Peyer's patch (tissue), 4 donors: ENCODE measurements around the gene DCBLD2.

Source experiments
- POLR2A ChIP-seq, 2 donors: fragments of 450-650 bp; IDR thresholded peaks; one replicate each; pipeline ENCODE4 v1.5.1; 2017; ENCODE audit warnings: antibody characterized with exemption in 2 of 2, mild to moderate bottlenecking in 2 of 2, moderate library complexity in 2 of 2
- TF ChIP-seq, protein P1 (sequence below), 6 experiments: fragments of 450-650 bp in 4 of 6; fragments of 200-600 bp in 2 of 6; sonication (generic) in 1 of 6; IDR thresholded peaks; one replicate each; pipeline ENCODE4 v1.5.1; 2017 to 2019; ENCODE audit warnings: antibody characterized with exemption in 6 of 6, mild to moderate bottlenecking in 3 of 6, moderate library complexity in 1 of 6

DNA sequence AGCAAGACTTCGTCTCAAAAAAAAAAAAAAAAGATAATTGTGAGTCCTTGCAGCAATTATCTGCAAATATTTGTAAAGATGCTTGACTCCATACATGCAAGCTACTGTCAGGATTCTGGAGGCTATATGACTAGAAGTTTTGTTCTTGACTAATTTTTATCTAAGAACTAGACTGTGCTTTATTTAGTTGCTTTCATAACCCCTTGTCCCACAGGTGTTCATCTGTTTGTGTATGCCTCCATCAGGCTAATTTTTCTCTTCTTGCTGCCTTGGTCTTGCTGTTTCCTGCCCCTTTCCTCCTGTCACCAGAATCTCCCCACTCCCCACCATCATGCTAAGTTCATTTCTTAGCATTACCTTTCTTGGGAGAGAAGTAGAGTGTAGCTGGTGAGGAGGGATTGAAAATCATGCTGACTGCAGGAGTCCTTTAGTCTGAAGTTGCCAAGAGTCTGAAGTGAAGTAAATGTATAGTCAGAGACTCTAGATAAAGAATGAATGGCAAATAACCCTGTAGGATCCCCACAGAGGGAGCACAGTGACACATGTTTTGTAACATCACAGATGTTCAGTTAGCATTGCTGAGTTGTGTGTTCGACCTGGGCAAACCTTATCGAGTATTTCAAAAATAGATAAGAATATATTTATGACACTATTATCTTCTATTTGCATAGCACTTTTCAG lies 125.9 kb downstream of the DCBLD2 start:
- TF ChIP-seq, protein P1, sequence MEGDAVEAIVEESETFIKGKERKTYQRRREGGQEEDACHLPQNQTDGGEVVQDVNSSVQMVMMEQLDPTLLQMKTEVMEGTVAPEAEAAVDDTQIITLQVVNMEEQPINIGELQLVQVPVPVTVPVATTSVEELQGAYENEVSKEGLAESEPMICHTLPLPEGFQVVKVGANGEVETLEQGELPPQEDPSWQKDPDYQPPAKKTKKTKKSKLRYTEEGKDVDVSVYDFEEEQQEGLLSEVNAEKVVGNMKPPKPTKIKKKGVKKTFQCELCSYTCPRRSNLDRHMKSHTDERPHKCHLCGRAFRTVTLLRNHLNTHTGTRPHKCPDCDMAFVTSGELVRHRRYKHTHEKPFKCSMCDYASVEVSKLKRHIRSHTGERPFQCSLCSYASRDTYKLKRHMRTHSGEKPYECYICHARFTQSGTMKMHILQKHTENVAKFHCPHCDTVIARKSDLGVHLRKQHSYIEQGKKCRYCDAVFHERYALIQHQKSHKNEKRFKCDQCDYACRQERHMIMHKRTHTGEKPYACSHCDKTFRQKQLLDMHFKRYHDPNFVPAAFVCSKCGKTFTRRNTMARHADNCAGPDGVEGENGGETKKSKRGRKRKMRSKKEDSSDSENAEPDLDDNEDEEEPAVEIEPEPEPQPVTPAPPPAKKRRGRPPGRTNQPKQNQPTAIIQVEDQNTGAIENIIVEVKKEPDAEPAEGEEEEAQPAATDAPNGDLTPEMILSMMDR (IDR thresholded peaks at IDR 0.05) = no peak
- TF ChIP-seq POLR2A (IDR thresholded peaks at IDR 0.05) = no peak
